GM12874 (cell line): Measurements from ENCODE around the gene GRIA4.

ENCODE experiments used
- CTCF ChIP-seq: IDR thresholded peaks from 2 replicates; pipeline ENCODE4 v1.5.1; 2011; ENCODE audit warnings: low read depth, mild to moderate bottlenecking, control low read depth, low read length, moderate library complexity; ENCODE audit not compliant: insufficient read depth

The GRIA4 gene

GRCh38 chr11:105838668-105839384 lies 229.0 kb downstream of the GRIA4 start:
- TF ChIP-seq CTCF: no peak

- TF ChIP-seq CTCF: no peak
These were observed 230.5 kb downstream of the GRIA4 start for GRCh38 chr11:105840391-105840790.

- TF ChIP-seq CTCF: no peak
These were observed 242.5 kb downstream of the GRIA4 start for GRCh38 chr11:105852403-105852802.

GRCh38 chr11:105854269-105854668 lies 244.4 kb downstream of the GRIA4 start:
- TF ChIP-seq CTCF: no peak

GRCh38 chr11:105856954-105857353 lies 247.1 kb downstream of the GRIA4 start:
- no peak for TF ChIP-seq CTCF

GRCh38 chr11:105857728-105858127 lies 247.9 kb downstream of the GRIA4 start:
- no peak for TF ChIP-seq CTCF

GRCh38 chr11:105858841-105859240 lies 249.0 kb downstream of the GRIA4 start:
- TF ChIP-seq CTCF: no peak

- TF ChIP-seq CTCF: no peak
These were observed 250.2 kb downstream of the GRIA4 start for GRCh38 chr11:105860105-105860504.
